Osteoblast (primary cell): ENCODE measurements around the gene CLDN4. TPM values are rescaled to one million over a fixed set of nuclear protein-coding genes. Genes with fewer than 3 reads are reported as not detected.
"Not testable (repeated sequence)": the region's sequence is repeated elsewhere in the genome, so short reads cannot be mapped to it uniquely, and the experiment has no call there.

Source experiments
- DNase-seq: peaks from one replicate; pipeline ENCODE4 v3.0.0; 2011; ENCODE audit warnings: low spot score, mixed read lengths; ENCODE audit not compliant: insufficient read length; ENCODE audit errors: missing footprints
- H2AFZ ChIP-seq: 2 replicates; pipeline ENCODE4 v1.6.0; 2011; ENCODE audit warnings: mild to moderate bottlenecking, low read length
- H3K27ac ChIP-seq: 2 replicates; pipeline ENCODE4 v1.5.1; 2011; ENCODE audit warnings: mild to moderate bottlenecking, low read depth, low read length, moderate library complexity
- H3K27me3 ChIP-seq: 2 replicates; pipeline ENCODE4 v1.6.0; 2012; ENCODE audit warnings: mild to moderate bottlenecking, control low read depth, inconsistent platforms, low read length, moderate library complexity; ENCODE audit not compliant: insufficient read depth
- H3K36me3 ChIP-seq: 2 replicates; pipeline ENCODE4 v1.5.1; 2011; ENCODE audit warnings: mild to moderate bottlenecking, low read length, control low read depth, moderate library complexity; ENCODE audit not compliant: insufficient read depth
- H3K4me1 ChIP-seq: 2 replicates; pipeline ENCODE4 v1.5.1; 2011; ENCODE audit warnings: mild to moderate bottlenecking, low read length, control low read depth, moderate library complexity; ENCODE audit not compliant: insufficient read depth
- H3K4me2 ChIP-seq: 2 replicates; pipeline ENCODE4 v1.6.0; 2011; ENCODE audit warnings: mild to moderate bottlenecking, low read length; ENCODE audit not compliant: insufficient read depth
- H3K4me3 ChIP-seq: fragments of 200-600 bp; sonication (generic); 3 replicates; pipeline ENCODE4 v1.5.1; 2012; ENCODE audit warnings: mild to moderate bottlenecking, low read length, inconsistent platforms; ENCODE audit not compliant: insufficient read depth
- H3K79me2 ChIP-seq: 2 replicates; pipeline ENCODE4 v1.6.0; 2012; ENCODE audit warnings: mild to moderate bottlenecking, low read length, control low read depth, inconsistent platforms; ENCODE audit not compliant: insufficient read depth
- H3K9me3 ChIP-seq: 2 replicates; pipeline ENCODE4 v1.5.1; 2011; ENCODE audit warnings: low read depth, low read length, control low read depth
- H4K20me1 ChIP-seq: 2 replicates; pipeline ENCODE4 v1.6.0; 2012; ENCODE audit warnings: mild to moderate bottlenecking, low read length, control low read depth; ENCODE audit not compliant: insufficient read depth
- CTCF ChIP-seq: IDR thresholded peaks from 2 replicates; pipeline ENCODE4 v1.5.1; 2011; ENCODE audit warnings: mild to moderate bottlenecking, low read depth, low read length, moderate library complexity; ENCODE audit errors: extremely low read depth
- total RNA-seq: library from RNA; depleted of rRNA; stranded (reverse); fragments of >200 nt; gene quantifications from 2 replicates; pipeline ENCODE4 v1.2.3, GENCODE V29; 2012

Gene CLDN4
- total RNA-seq, 1 donor = 0.36 TPM

GRCh38 chr7:73815436-73815835, 15.4 kb upstream of the CLDN4 start:
- Histone ChIP-seq H3K36me3 (no peaks in the 10 kb centered on the region), H3K4me2 (no peak overlapping the region), H4K20me1 (no peaks in the 10 kb centered on the region), H3K4me1 (no peaks in the 10 kb centered on the region), H2AFZ (no peak overlapping the region), H3K4me3 (no peak overlapping the region), H3K27me3 (no peaks in the 10 kb centered on the region), H3K27ac (no peak overlapping the region), H3K9me3 (no peaks in the 10 kb centered on the region), H3K79me2 (no peaks in the 10 kb centered on the region)
- no peak for TF ChIP-seq CTCF
- DNase-seq = no peak

GRCh38 chr7:73817121-73817520, 13.7 kb upstream of the CLDN4 start:
- H3K27me3 ChIP-seq = no peaks in the 10 kb centered on the region
- no peak for DNase-seq
- H3K4me2 ChIP-seq = no peak overlapping the region
- H2AFZ ChIP-seq = no peak overlapping the region
- H3K9me3 ChIP-seq = no peaks in the 10 kb centered on the region
- H4K20me1 ChIP-seq = no peaks in the 10 kb centered on the region
- H3K36me3 ChIP-seq = no peaks in the 10 kb centered on the region
- H3K4me1 ChIP-seq = peaks cover under 1% of the 10 kb centered on the region
- no peak for TF ChIP-seq CTCF
- H3K27ac ChIP-seq = no peak overlapping the region
- H3K79me2 ChIP-seq = no peaks in the 10 kb centered on the region
- no peak overlapping the region for H3K4me3 ChIP-seq

GRCh38 chr7:73820013-73820412, 10.8 kb upstream of the CLDN4 start:
- Histone ChIP-seq H3K4me1 (peaks cover 13% of the 10 kb centered on the region), H3K27me3 (no peaks in the 10 kb centered on the region), H3K4me3 (no peak overlapping the region), H3K9me3 (no peaks in the 10 kb centered on the region), H3K79me2 (no peaks in the 10 kb centered on the region), H3K27ac (no peak overlapping the region), H3K4me2 (no peak overlapping the region), H4K20me1 (no peaks in the 10 kb centered on the region), H2AFZ (no peak overlapping the region), H3K36me3 (no peaks in the 10 kb centered on the region)
- no peak for DNase-seq
- no peak for TF ChIP-seq CTCF

GRCh38 chr7:73821597-73822285, 9.1 kb upstream of the CLDN4 start:
- not testable (repeated sequence) for H3K4me3 ChIP-seq, H3K79me2 ChIP-seq, H3K4me2 ChIP-seq, H3K27me3 ChIP-seq, H3K9me3 ChIP-seq, H4K20me1 ChIP-seq, H3K27ac ChIP-seq, H3K36me3 ChIP-seq
- peak; percentile 37 for DNase-seq
- Histone ChIP-seq H3K4me1 (peaks cover 13% of the 10 kb centered on the region), H2AFZ (peak overlapping the region; percentile 56)
